SK-N-MC (cell line): Measurements from ENCODE around the gene NFRKB.

ENCODE experiments used
- EZH2 ChIP-seq: fragments of 200-600 bp; sonication (generic); IDR thresholded peaks from one replicate; pipeline ENCODE4 v1.6.1; 2017; ENCODE audit warnings: antibody characterized with exemption
- POLR2AphosphoS5 ChIP-seq: IDR thresholded peaks from 2 replicates; pipeline ENCODE4 v1.6.1; 2012; ENCODE audit warnings: mild to moderate bottlenecking, low read depth, low read length, borderline replicate concordance

DNA sequence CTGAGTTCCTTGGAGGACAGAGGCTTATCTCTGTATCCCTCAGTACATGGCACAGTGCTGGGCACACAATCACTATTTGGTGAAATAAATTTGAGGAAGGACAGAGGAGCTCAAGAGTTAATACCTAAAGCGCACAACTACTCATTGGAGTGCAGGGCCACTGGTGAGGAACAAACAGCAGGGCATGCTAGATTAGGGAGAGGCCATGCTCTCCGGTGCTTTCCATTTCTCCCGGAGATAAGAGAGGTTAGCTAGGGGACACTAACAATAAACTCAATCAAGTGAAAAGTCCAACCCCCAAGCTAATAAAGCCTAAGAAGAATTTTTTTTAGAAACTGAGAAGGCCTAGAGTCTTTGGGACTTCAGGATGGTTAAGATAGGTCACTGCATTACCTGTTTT, 29.1 kb downstream of the NFRKB start:
- no peak for TF ChIP-seq EZH2
- TF ChIP-seq POLR2AphosphoS5: no peak
